H9 (cell line): ENCODE data around the gene FBXO34. TPM values are rescaled to one million over a fixed set of nuclear protein-coding genes. Genes with fewer than 3 reads are reported as not detected.

Experiments used
- DNase-seq: peaks from one replicate; pipeline ENCODE4 v3.0.0-alpha.2; 2017
- H2AFZ ChIP-seq: one replicate; pipeline ENCODE4 v1.6.1; 2013; ENCODE audit warnings: mild to moderate bottlenecking, low read length, control low read depth, moderate library complexity
- H2AK5ac ChIP-seq: 2 replicates; pipeline ENCODE4 v1.6.1; 2013; ENCODE audit warnings: low read length, control low read depth, mixed read lengths; ENCODE audit not compliant: insufficient read length
- H2BK120ac ChIP-seq: one replicate; pipeline ENCODE4 v1.6.1; 2013; ENCODE audit warnings: low read depth, mild to moderate bottlenecking, low read length, control low read depth, inconsistent platforms; ENCODE audit not compliant: poor library complexity, severe bottlenecking
- H2BK12ac ChIP-seq: 2 replicates; pipeline ENCODE4 v1.6.1; 2013; ENCODE audit warnings: low read length, control low read depth, mixed read lengths, low read depth; ENCODE audit not compliant: insufficient read length
- H2BK15ac ChIP-seq: 2 replicates; pipeline ENCODE4 v1.6.1; 2013; ENCODE audit warnings: low read depth, low read length, control low read depth
- H2BK20ac ChIP-seq: one replicate; pipeline ENCODE4 v1.6.1; 2013; ENCODE audit warnings: low read depth, mild to moderate bottlenecking, low read length, control low read depth, inconsistent platforms; ENCODE audit not compliant: poor library complexity, severe bottlenecking
- H2BK5ac ChIP-seq: 2 replicates; pipeline ENCODE4 v1.6.1; 2013; ENCODE audit warnings: low read length, control low read depth, mixed read lengths; ENCODE audit not compliant: insufficient read length
- H3K14ac ChIP-seq: 2 replicates; pipeline ENCODE4 v1.6.1; 2013; ENCODE audit warnings: low read length, control low read depth; ENCODE audit not compliant: insufficient read depth
- H3K18ac ChIP-seq: 2 replicates; pipeline ENCODE4 v1.6.1; 2013; ENCODE audit warnings: low read depth, mild to moderate bottlenecking, mixed read lengths, low read length, control low read depth; ENCODE audit not compliant: insufficient read length
- H3K23ac ChIP-seq: 2 replicates; pipeline ENCODE4 v1.6.1; 2013; ENCODE audit warnings: low read length, control low read depth, mixed read lengths, low read depth; ENCODE audit not compliant: insufficient read length
- H3K23me2 ChIP-seq: 2 replicates; pipeline ENCODE4 v1.6.1; 2013; ENCODE audit warnings: low read depth, mild to moderate bottlenecking, mixed read lengths, low read length, control low read depth; ENCODE audit not compliant: insufficient read length, poor library complexity, severe bottlenecking
- H3K27ac ChIP-seq: 2 replicates; pipeline ENCODE4 v1.5.1; 2013; ENCODE audit warnings: low read length, control low read depth, mixed read lengths, low read depth; ENCODE audit not compliant: insufficient read length
- H3K27me3 ChIP-seq: 2 replicates; pipeline ENCODE4 v1.6.1; 2013; ENCODE audit warnings: low read length, control low read depth, inconsistent platforms; ENCODE audit not compliant: insufficient read depth
- H3K4ac ChIP-seq: 2 replicates; pipeline ENCODE4 v1.6.1; 2013; ENCODE audit warnings: low read depth, mild to moderate bottlenecking, control low read depth, inconsistent platforms, low read length, moderate library complexity
- H3K4me1 ChIP-seq: 2 replicates; pipeline ENCODE4 v1.6.1; 2013; ENCODE audit warnings: low read length, control low read depth, inconsistent platforms; ENCODE audit not compliant: insufficient read depth
- H3K4me2 ChIP-seq: 2 replicates; pipeline ENCODE4 v1.6.1; 2013; ENCODE audit warnings: low read length, control low read depth, mixed read lengths; ENCODE audit not compliant: insufficient read length, insufficient read depth
- H3K56ac ChIP-seq: 2 replicates; pipeline ENCODE4 v1.6.1; 2013; ENCODE audit warnings: low read depth, mild to moderate bottlenecking, mixed read lengths, low read length, control low read depth; ENCODE audit not compliant: insufficient read length
- H3K79me1 ChIP-seq: 2 replicates; pipeline ENCODE4 v1.6.1; 2013; ENCODE audit warnings: low read depth, mild to moderate bottlenecking, moderate library complexity, low read length, control low read depth, inconsistent platforms; ENCODE audit not compliant: insufficient read depth, poor library complexity, severe bottlenecking
- H3K79me2 ChIP-seq: 2 replicates; pipeline ENCODE4 v1.6.1; 2013; ENCODE audit warnings: low read length, control low read depth, inconsistent platforms; ENCODE audit not compliant: insufficient read depth
- H3K9ac ChIP-seq: 2 replicates; pipeline ENCODE4 v1.6.1; 2013; ENCODE audit warnings: low read length, control low read depth, mixed read lengths; ENCODE audit not compliant: insufficient read length; ENCODE audit errors: extremely low read depth
- H3K9me3 ChIP-seq: one replicate; pipeline ENCODE4 v1.6.1; 2013; ENCODE audit warnings: low read depth, low read length, inconsistent platforms; ENCODE audit not compliant: control insufficient read depth
- H3T11ph ChIP-seq: one replicate; pipeline ENCODE4 v1.6.1; 2013; ENCODE audit warnings: mild to moderate bottlenecking, low read length, control low read depth, inconsistent platforms
- H4K20me1 ChIP-seq: one replicate; pipeline ENCODE4 v1.6.1; 2013; ENCODE audit not compliant: control insufficient read depth, insufficient read length, insufficient read depth
- H4K5ac ChIP-seq: 2 replicates; pipeline ENCODE4 v1.6.1; 2013; ENCODE audit warnings: low read depth, mild to moderate bottlenecking, mixed read lengths, low read length, control low read depth; ENCODE audit not compliant: insufficient read length
- H4K8ac ChIP-seq: replicated peaks from 2 replicates; pipeline ENCODE4 v1.6.1; 2013; ENCODE audit warnings: low read length, control low read depth, mixed read lengths, low read depth; ENCODE audit not compliant: insufficient read length
- H4K91ac ChIP-seq: 2 replicates; pipeline ENCODE4 v1.6.1; 2013; ENCODE audit warnings: low read depth, mild to moderate bottlenecking, moderate library complexity, mixed read lengths, low read length, control low read depth; ENCODE audit not compliant: insufficient read length
- H3K27ac Mint-ChIP-seq, 3 experiments: 2 replicates in 2 of 3; 3 replicates in 1 of 3; pipeline ENCODE4 v1.8.0; 2020 to 2021; ENCODE audit warnings: mixed read lengths in 3 of 3, mild to moderate bottlenecking in 1 of 3, moderate library complexity in 1 of 3
- H3K27me3 Mint-ChIP-seq: 2 replicates; pipeline ENCODE4 v1.8.0; 2021; ENCODE audit warnings: low read depth, mild to moderate bottlenecking, moderate library complexity, mixed read lengths
- H3K36me3 Mint-ChIP-seq, 3 experiments: 2 replicates in 2 of 3; 3 replicates in 1 of 3; pipeline ENCODE4 v1.8.0; 2020 to 2021; ENCODE audit warnings: low read depth in 3 of 3, mixed read lengths in 3 of 3; ENCODE audit not compliant: insufficient read depth in 1 of 3
- H3K4me1 Mint-ChIP-seq, 2 experiments: 2 replicates each; pipeline ENCODE4 v1.8.0; 2020; ENCODE audit warnings: mixed read lengths in 2 of 2
- H3K4me3 Mint-ChIP-seq, 2 experiments: 2 replicates in 1 of 2; 3 replicates in 1 of 2; pipeline ENCODE4 v1.8.0; 2020 to 2021; ENCODE audit warnings: mild to moderate bottlenecking in 2 of 2, mixed read lengths in 2 of 2, moderate library complexity in 1 of 2
- H3K9me3 Mint-ChIP-seq, 2 experiments: 2 replicates in 1 of 2; 3 replicates in 1 of 2; pipeline ENCODE4 v1.8.0; 2020; ENCODE audit warnings: mild to moderate bottlenecking in 2 of 2, mixed read lengths in 2 of 2, moderate library complexity in 1 of 2
- CTCF ChIP-seq: fragments of 200-600 bp; sonication (generic); conservative IDR thresholded peaks from 3 replicates; pipeline ENCODE4 v1.8.0; 2021; ENCODE audit warnings: antibody characterized with exemption, mild to moderate bottlenecking
- WGBS: extraction: QIAGEN DNeasy Blood & Tissue Kit; methylation state at CpG from one replicate; pipeline ENCODE4 v1.1.7; 2013; ENCODE audit warnings: missing lambda C conversion rate, low lambda C conversion rate, mixed read lengths; ENCODE audit not compliant: insufficient read length; ENCODE audit errors: extremely low coverage; 5-methylcytosine and 5-hydroxymethylcytosine counted together
- total RNA-seq: library from RNA; stranded (reverse); gene quantifications from 2 replicates; pipeline ENCODE4 v1.2.1, GENCODE V29; 2021

FBXO34 gene
- total RNA-seq, 1 experiment from 2014 or later: 12.0 TPM

- Histone ChIP-seq H4K5ac (no peak overlapping the region), H3K79me2 (no peaks in the 10 kb centered on the region), H3K23me2 (no peaks in the 10 kb centered on the region), H2BK12ac (no peak overlapping the region), H3K56ac (no peak overlapping the region), H3K18ac (no peak overlapping the region), H2BK5ac (no peak overlapping the region), H2BK120ac (no peak overlapping the region), H3T11ph (no peak overlapping the region), H2AFZ (no peak overlapping the region), H3K4me1 (no peaks in the 10 kb centered on the region; the same call in 1 of the 2 replicates), H3K79me1 (peaks cover 9% of the 10 kb centered on the region), H3K9me3 (no peaks in the 10 kb centered on the region), H3K14ac (no peak overlapping the region), H4K91ac (no peak overlapping the region), H3K23ac (no peak overlapping the region), H4K20me1 (no peaks in the 10 kb centered on the region), H3K4me2 (no peak overlapping the region), H3K27ac (no peak overlapping the region), H3K9ac (no peak overlapping the region), H3K4ac (no peak overlapping the region), H2BK20ac (no peak overlapping the region), H3K27me3 (no peaks in the 10 kb centered on the region), H2BK15ac (no peak overlapping the region), H4K8ac (no peak overlapping the region), H2AK5ac (no peak overlapping the region)
- WGBS: no CpG with 5 or more reads among the region's 7 CpGs
- DNase-seq: no peak
- H3K4me1 Mint-ChIP-seq: peaks cover 14 to 15% of the 10 kb centered on the region in 2 experiments
- H3K4me3 Mint-ChIP-seq: no peak overlapping the region
- H3K9me3 Mint-ChIP-seq: no peaks in the 10 kb centered on the region
- H3K27me3 Mint-ChIP-seq: no peaks in the 10 kb centered on the region
- no peaks in the 10 kb centered on the region for H3K36me3 Mint-ChIP-seq
- no peak for TF ChIP-seq CTCF
- peak overlapping the region in 2 of 3 experiments; percentile 1 to 2; a peak in 4 of 7 replicates for H3K27ac Mint-ChIP-seq
These were observed 61.7 kb downstream of the FBXO34 start for GRCh38 chr14:55332654-55333570.
